ENCODE data around the gene AK3. TPM values are rescaled to one million over a fixed set of nuclear protein-coding genes. Genes with fewer than 3 reads are reported as not detected.

AK3 gene
- total and polyA plus RNA-seq, 2 of the 8 experiments (the other 6 are each of a cell fraction or from before 2014, with no cell fraction given), result 8.9 to 30.0 TPM

GRCh38 chr9:4738866-4739586 is 2.0 kb downstream of the AK3 start:
- peaks cover 0 to 1% of the 10 kb centered on the region in 2 experiments for H4K20me1 ChIP-seq (replicated peaks in 1 of 2; ENCODE audit: control insufficient read depth in 1 of 2, insufficient read depth in 2 of 2, low read length in 2 of 2)
- no peak overlapping the region for H3K14ac ChIP-seq (ENCODE audit: insufficient read length)
- H3K4me1 ChIP-seq (replicated peaks in 1 of 4; ENCODE audit: control insufficient read depth in 3 of 4, insufficient read depth in 4 of 4, low read length in 3 of 4), result peaks cover 0 to 3% (median 0%) of the 10 kb centered on the region in 4 experiments; a peak in 4 of 7 replicates
- no peak overlapping the region for H4K8ac ChIP-seq (ENCODE audit: extremely low read depth, insufficient read depth, low read length)
- no peaks in the 10 kb centered on the region; the same call in 1 of the 2 replicates for H3K79me1 ChIP-seq (ENCODE audit: low read depth, low read length)
- WGBS, 2 experiments (ENCODE audit: extremely low coverage in 1 of 2, insufficient coverage in 1 of 2, insufficient read length in 1 of 2, insufficient replicate concordance in 2 of 2, low coverage in 1 of 2, low lambda C conversion rate in 2 of 2, missing lambda C conversion rate in 1 of 2), result 87% methylated on average over 19 of the region's 19 CpGs; no CpG with 5 or more reads in 1 of the 2 experiments
- DNase-seq (ENCODE audit: low read depth in 1 of 2, low spot score in 2 of 2) (no peak), FAIRE-seq (no peak)
- ChIA-PET POLR2A (ENCODE audit: partially characterized antibody) (no interaction called here), CTCF (ENCODE audit: partially characterized antibody) (interaction anchor here (0.6 to 1.7 kb wide), 4 partner anchors 12 to 847 kb away, joined by 3 to 4 read pairs (median 3); partner anchors contain the start of gene JAK2)
- peak overlapping the region; percentile 75; the same call in 1 of the 2 replicates for H2BK15ac ChIP-seq (ENCODE audit: low read length)
- H3K23ac ChIP-seq (ENCODE audit: insufficient read length), result no peak overlapping the region
- no peak overlapping the region for H2BK120ac ChIP-seq (replicated peaks; ENCODE audit: low read depth, low read length)
- H4K5ac ChIP-seq (ENCODE audit: insufficient read length, low read depth, low read length), result no peak overlapping the region
- H3K56ac ChIP-seq (replicated peaks; ENCODE audit: insufficient read length, low read depth, low read length), result no peak overlapping the region
- no peak overlapping the region for H2BK20ac ChIP-seq (ENCODE audit: low read length)
- H3K4me2 ChIP-seq (ENCODE audit: insufficient read depth in 1 of 2, low read depth in 2 of 2, low read length in 2 of 2), result peak overlapping the region; percentile 69 to 75; a peak in 3 of 4 replicates
- no peak overlapping the region for H2AK5ac ChIP-seq (ENCODE audit: low read depth, low read length)
- no peak overlapping the region for H2AFZ ChIP-seq (ENCODE audit: low read length)
- H3K9me3 ChIP-seq (ENCODE audit: insufficient read depth in 2 of 2, low read depth in 1 of 2, low read length in 1 of 2), result no peaks in the 10 kb centered on the region
- H3K4ac ChIP-seq (replicated peaks; ENCODE audit: insufficient read length, low read depth, low read length), result no peak overlapping the region
- H3K18ac ChIP-seq (ENCODE audit: extremely low read depth, low read length), result no peak overlapping the region
- H3K9ac ChIP-seq (replicated peaks in 1 of 4; ENCODE audit: extremely low read depth in 1 of 4, low read depth in 3 of 4, low read length in 3 of 4), result no peak overlapping the region
- peaks cover 0 to 24% of the 10 kb centered on the region in 2 experiments; a peak in 2 of 4 replicates for H3K79me2 ChIP-seq (ENCODE audit: control insufficient read depth in 1 of 2, insufficient read depth in 2 of 2, low read length in 2 of 2)
- no peak overlapping the region for H4K91ac ChIP-seq (replicated peaks; ENCODE audit: insufficient read length, low read length)
- peak overlapping the region; percentile 24; the same call in 1 of the 2 replicates for H2BK5ac ChIP-seq (ENCODE audit: low read depth, low read length)
- no peak overlapping the region for H2BK12ac ChIP-seq (ENCODE audit: low read depth, low read length)
- no peak overlapping the region for H3K27ac ChIP-seq (ENCODE audit: low read depth, low read length)
- H3K4me3 ChIP-seq (ENCODE audit: extremely low read depth in 1 of 4, insufficient read depth in 2 of 4, low read depth in 3 of 4, low read length in 4 of 4), result peak overlapping the region in 3 of 4 experiments; percentile 58 to 87 (median 76); a peak in 4 of 8 replicates
- peaks cover 8% of the 10 kb centered on the region; the same call in 1 of the 2 replicates for H3K23me2 ChIP-seq (ENCODE audit: low read depth, low read length)
- no peaks in the 10 kb centered on the region for H3K27me3 ChIP-seq (replicated peaks in 1 of 4; ENCODE audit: control insufficient read depth in 3 of 4, extremely low read depth in 1 of 4, insufficient read depth in 3 of 4, low read length in 3 of 4)
- no peaks in the 10 kb centered on the region for H3K36me3 ChIP-seq (ENCODE audit: control insufficient read depth in 2 of 4, insufficient read depth in 4 of 4, low read length in 3 of 4)
- TF ChIP-seq ATF3 (IDR thresholded peaks at IDR 0.05; ENCODE audit: insufficient read depth, low read depth, low read length) (no peak), CBX8 (IDR thresholded peaks at IDR 0.05; ENCODE audit: borderline replicate concordance, low read depth, low read length) (no peak), SIRT6 (IDR thresholded peaks at IDR 0.05; ENCODE audit: low read length) (no peak), RNF2 (IDR thresholded peaks at IDR 0.05; ENCODE audit: borderline replicate concordance, low read depth, low read length, missing control alignments, poor library complexity, severe bottlenecking) (no peak), BCL11A (IDR thresholded peaks at IDR 0.05; ENCODE audit: low read depth in 2 of 2, low read length in 2 of 2) (no peak), SAP30 (IDR thresholded peaks at IDR 0.05; ENCODE audit: insufficient read depth, insufficient replicate concordance, low read length) (no peak), TBP (IDR thresholded peaks at IDR 0.05; ENCODE audit: low read depth, low read length) (no peak), SIN3A (conservative IDR thresholded peaks at IDR 0.05 in 1 of 2, IDR thresholded peaks at IDR 0.05 in 1 of 2; ENCODE audit: low read depth in 1 of 2, low read length in 2 of 2) (no peak), CTBP2 (IDR thresholded peaks at IDR 0.05; ENCODE audit: borderline replicate concordance, insufficient read depth, insufficient read length, low read length) (no peak), BRCA1 (IDR thresholded peaks at IDR 0.05; ENCODE audit: low read depth, low read length) (no peak), SP2 (IDR thresholded peaks at IDR 0.05; ENCODE audit: low read length) (no peak)

Measured in H1 (cell line).